ENCODE results near the gene FLNB. TPM values are rescaled to one million over a fixed set of nuclear protein-coding genes. Genes with fewer than 3 reads are reported as not detected.

FLNB gene
- total and polyA plus RNA-seq, 2 of the 13 experiments (the other 11 are each of a cell fraction or from before 2014, with no cell fraction given), result 106 to 130 TPM

- peak; percentile 85 for TF ChIP-seq ZNF687 (CRISPR knock-in tag; IDR thresholded peaks at IDR 0.05)
- TF ChIP-seq HOXA5 (CRISPR knock-in tag; IDR thresholded peaks at IDR 0.05), result no peak
- TF ChIP-seq ZFP82 (CRISPR knock-in tag; IDR thresholded peaks at IDR 0.05; ENCODE audit: borderline replicate concordance), result no peak
- TF ChIP-seq CBX1 (IDR thresholded peaks at IDR 0.05; ENCODE audit: low read depth), result peak; percentile 73
- TF ChIP-seq SMARCE1 (IDR thresholded peaks at IDR 0.05; ENCODE audit: borderline replicate concordance), result no peak
- no peak for TF ChIP-seq POLR2A (IDR thresholded peaks at IDR 0.05; ENCODE audit: insufficient read depth in 1 of 2, low read depth in 2 of 2, low read length in 2 of 2)
- TF ChIP-seq PAWR (CRISPR knock-in tag; IDR thresholded peaks at IDR 0.05; ENCODE audit: borderline replicate concordance), result no peak
- TF ChIP-seq FOXO1 (CRISPR knock-in tag; IDR thresholded peaks at IDR 0.05), result peak; percentile 45; the same call in 1 of the 2 replicates
- no peak for TF ChIP-seq RNF219 (CRISPR knock-in tag; IDR thresholded peaks at IDR 0.05)
- no peak for TF ChIP-seq GRHL1 (CRISPR knock-in tag; conservative IDR thresholded peaks at IDR 0.05)
- no peak for TF ChIP-seq ZNF503 (CRISPR knock-in tag; IDR thresholded peaks at IDR 0.05)
- TF ChIP-seq MAF1 (CRISPR knock-in tag; IDR thresholded peaks at IDR 0.05; ENCODE audit: borderline replicate concordance), result no peak
- TF ChIP-seq ATM (IDR thresholded peaks at IDR 0.05; ENCODE audit: borderline replicate concordance), result no peak
- no peak for TF ChIP-seq MLXIP (CRISPR knock-in tag; IDR thresholded peaks at IDR 0.05; ENCODE audit: borderline replicate concordance)
- peak; percentile 37 for TF ChIP-seq AGO1 (IDR thresholded peaks at IDR 0.05; ENCODE audit: low read depth, low read length, poor library complexity, severe bottlenecking)
These were observed 169.7 kb downstream of the FLNB start (continued) for GRCh38 chr3:58177747-58178527.
